Memory B cell (primary cell): ENCODE measurements around the gene CWC15.
"Not testable (repeated sequence)": the region's sequence is repeated elsewhere in the genome, so short reads cannot be mapped to it uniquely, and the experiment has no call there.

Experiments used
- ATAC-seq: fragments of 150-1000 bp; cut with Tn5 transposase; 2 replicates; pipeline ENCODE4 v1.10.0; 2021; ENCODE audit warnings: low read depth, mild to moderate bottlenecking, moderate library complexity
- DNase-seq, 2 donors: peaks; one replicate each; pipeline ENCODE4 v3.0.0; 2022; ENCODE audit warnings: low spot score in 2 of 2
- H3K27ac Mint-ChIP-seq: one replicate; pipeline ENCODE4 v1.8.0; 2022; ENCODE audit warnings: mild to moderate bottlenecking, moderate library complexity, mixed read lengths
- H3K27me3 Mint-ChIP-seq: one replicate; pipeline ENCODE4 v1.8.0; 2022; ENCODE audit warnings: mixed read lengths
- H3K36me3 Mint-ChIP-seq: one replicate; pipeline ENCODE4 v1.8.0; 2022; ENCODE audit warnings: mild to moderate bottlenecking, mixed read lengths
- H3K4me1 Mint-ChIP-seq: one replicate; pipeline ENCODE4 v1.8.0; 2022; ENCODE audit warnings: mixed read lengths
- H3K4me3 Mint-ChIP-seq: one replicate; pipeline ENCODE4 v1.8.0; 2022; ENCODE audit warnings: mild to moderate bottlenecking, moderate library complexity, mixed read lengths
- H3K9me3 Mint-ChIP-seq: one replicate; pipeline ENCODE4 v1.8.0; 2022; ENCODE audit warnings: mixed read lengths

CWC15 gene

DNA sequence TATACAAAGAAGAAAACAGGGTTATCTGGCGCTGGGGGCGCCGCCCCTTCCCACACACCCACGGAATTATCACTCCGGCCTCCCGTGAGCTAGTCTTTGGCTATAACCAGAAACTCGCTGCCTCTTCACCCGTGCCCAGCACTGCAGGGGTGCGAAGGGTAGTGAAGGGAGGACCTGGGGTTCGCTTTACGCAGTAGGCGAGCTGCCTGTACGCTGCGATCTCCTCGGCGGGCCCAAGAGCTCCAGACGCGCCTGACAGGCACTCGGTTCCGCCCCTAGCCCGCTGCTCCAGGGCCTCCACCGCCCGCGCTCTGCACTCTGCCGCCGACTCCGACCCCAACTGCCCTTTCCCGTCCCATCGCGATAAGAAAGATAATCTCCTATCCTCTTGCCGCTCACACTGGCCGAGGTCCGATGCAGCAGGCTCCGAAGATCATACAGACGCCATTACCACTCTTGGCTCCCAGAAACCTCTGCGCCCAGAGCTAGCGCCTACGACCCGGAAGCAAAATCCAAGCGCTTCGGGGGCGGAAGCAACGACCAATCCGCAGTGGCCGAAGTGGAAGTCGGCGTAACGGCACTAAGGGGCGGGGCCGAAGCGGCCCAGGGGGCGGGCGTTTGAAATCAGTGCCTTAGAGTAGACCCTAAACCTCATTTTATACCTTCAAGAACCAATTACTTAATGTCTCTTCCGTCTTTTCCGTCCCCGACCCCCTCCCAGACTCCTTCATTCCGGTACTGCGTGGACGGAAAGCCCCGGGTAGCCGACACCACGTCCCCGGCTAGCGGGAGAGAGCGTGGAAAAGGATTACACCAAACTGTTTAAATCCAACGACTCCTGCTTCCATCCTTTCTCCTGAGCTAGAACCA, at the start of gene CWC15, which contains the start of gene KDM4D:
Gene CWC15 (minus strand): TSS at position 458 of the 870 bp plus-strand sequence. CDS start 1,371 bp downstream, outside the sequence.
Gene KDM4D (plus strand): TSS at position 611 of the 870 bp plus-strand sequence. CDS start 23,664 bp downstream, outside the sequence.
- H3K36me3 Mint-ChIP-seq = peaks cover 19% of the 10 kb centered on the region
- peak within 1 kb of the TSS; percentile 95 for H3K4me3 Mint-ChIP-seq
- DNase-seq = peak; percentile 86 to 91
- peaks cover 13% of the 10 kb centered on the region for H3K4me1 Mint-ChIP-seq
- peak within 1 kb of the TSS; percentile 94 for H3K27ac Mint-ChIP-seq
- H3K27me3 Mint-ChIP-seq = no peaks in the 10 kb centered on the region
- peaks cover 4% of the 10 kb centered on the region for H3K9me3 Mint-ChIP-seq
- ATAC-seq = peak; percentile 97

DNA sequence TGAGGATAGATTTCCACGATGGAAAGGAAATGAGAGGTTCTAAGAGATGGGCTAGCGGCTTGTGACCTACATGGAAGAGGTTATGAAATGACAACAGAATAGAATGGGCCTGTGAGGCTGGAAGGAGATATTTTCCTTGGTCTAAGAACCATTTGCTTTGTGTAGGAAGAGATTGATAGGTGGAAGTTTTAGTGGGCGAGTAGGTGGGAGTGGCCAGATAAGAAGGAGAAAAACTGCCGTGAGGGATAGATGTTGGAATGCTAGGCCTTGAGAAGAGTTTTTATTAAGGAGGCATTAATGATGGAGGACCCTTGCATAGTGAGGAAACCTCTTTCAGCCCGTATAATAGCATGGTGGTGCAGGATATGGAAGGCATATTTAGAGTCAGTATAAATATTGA, 48.1 kb upstream of the CWC15 start:
- H3K27ac Mint-ChIP-seq, H3K9me3 Mint-ChIP-seq, H3K4me3 Mint-ChIP-seq, H3K4me1 Mint-ChIP-seq, ATAC-seq, DNase-seq, H3K27me3 Mint-ChIP-seq, H3K36me3 Mint-ChIP-seq: not testable (repeated sequence)

GRCh38 chr11:95016139-95016538, 42.8 kb upstream of the CWC15 start:
- Mint-ChIP-seq H3K4me3 (no peak overlapping the region), H3K36me3 (no peaks in the 10 kb centered on the region), H3K27ac (no peak overlapping the region), H3K27me3 (peaks cover 5% of the 10 kb centered on the region), H3K9me3 (no peaks in the 10 kb centered on the region), H3K4me1 (no peaks in the 10 kb centered on the region)
- DNase-seq = no peak
- no peak for ATAC-seq

- Mint-ChIP-seq H3K4me1 (no peaks in the 10 kb centered on the region), H3K4me3 (no peak overlapping the region), H3K27ac (no peak overlapping the region), H3K27me3 (peaks cover 5% of the 10 kb centered on the region), H3K36me3 (no peaks in the 10 kb centered on the region), H3K9me3 (no peaks in the 10 kb centered on the region)
- ATAC-seq (no peak), DNase-seq (no peak)
These were observed 40.9 kb upstream of the CWC15 start for GRCh38 chr11:95014184-95014821.

- Mint-ChIP-seq H3K4me3 (no peak overlapping the region), H3K4me1 (no peaks in the 10 kb centered on the region), H3K27me3 (peaks cover 5% of the 10 kb centered on the region), H3K9me3 (peaks cover 4% of the 10 kb centered on the region), H3K36me3 (no peaks in the 10 kb centered on the region), H3K27ac (no peak overlapping the region)
- ATAC-seq (no peak), DNase-seq (no peak)
These were observed 38.0 kb upstream of the CWC15 start for GRCh38 chr11:95011376-95011775.

DNA sequence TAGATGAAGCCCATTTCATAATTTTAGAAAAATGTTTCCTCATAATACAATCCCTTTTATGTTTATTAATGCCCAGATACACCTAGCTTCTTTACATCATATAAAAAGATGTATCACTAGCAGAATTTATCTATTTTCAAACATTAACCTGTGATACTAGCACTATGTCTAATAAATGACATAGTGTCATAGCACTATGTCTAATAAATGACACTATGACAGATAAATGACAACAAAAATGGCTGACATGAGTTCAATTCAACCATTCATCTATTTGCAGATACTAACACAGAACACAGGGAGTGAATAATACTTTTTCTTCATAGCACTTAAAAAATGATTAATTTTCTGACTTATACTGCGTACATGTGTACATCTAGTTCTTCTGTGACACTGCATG, 32.3 kb upstream of the CWC15 start:
- Mint-ChIP-seq H3K27me3 (peaks cover 2% of the 10 kb centered on the region), H3K4me3 (no peak overlapping the region), H3K36me3 (no peaks in the 10 kb centered on the region), H3K27ac (no peak overlapping the region), H3K4me1 (no peaks in the 10 kb centered on the region), H3K9me3 (peaks cover 4% of the 10 kb centered on the region)
- ATAC-seq = no peak
- no peak for DNase-seq

- H3K36me3 Mint-ChIP-seq = no peaks in the 10 kb centered on the region
- no peak overlapping the region for H3K27ac Mint-ChIP-seq
- ATAC-seq = no peak
- H3K4me1 Mint-ChIP-seq = no peaks in the 10 kb centered on the region
- peaks cover 4% of the 10 kb centered on the region for H3K9me3 Mint-ChIP-seq
- no peak for DNase-seq
- H3K4me3 Mint-ChIP-seq = no peak overlapping the region
- H3K27me3 Mint-ChIP-seq = peaks cover 2% of the 10 kb centered on the region
These were observed 30.4 kb upstream of the CWC15 start for GRCh38 chr11:95003716-95004115.

GRCh38 chr11:94998285-94998684, 24.9 kb upstream of the CWC15 start:
- no peak for ATAC-seq
- H3K27ac Mint-ChIP-seq = no peak overlapping the region
- H3K4me3 Mint-ChIP-seq = no peak overlapping the region

DNA sequence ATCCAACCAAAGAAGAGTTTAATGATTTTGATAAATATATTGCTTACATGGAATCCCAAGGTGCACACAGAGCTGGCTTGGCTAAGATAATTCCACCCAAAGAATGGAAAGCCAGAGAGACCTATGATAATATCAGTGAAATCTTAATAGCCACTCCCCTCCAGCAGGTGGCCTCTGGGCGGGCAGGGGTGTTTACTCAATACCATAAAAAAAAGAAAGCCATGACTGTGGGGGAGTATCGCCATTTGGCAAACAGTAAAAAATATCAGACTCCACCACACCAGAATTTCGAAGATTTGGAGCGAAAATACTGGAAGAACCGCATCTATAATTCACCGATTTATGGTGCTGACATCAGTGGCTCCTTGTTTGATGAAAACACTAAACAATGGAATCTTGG, 24.1 kb upstream of the CWC15 start:
- Mint-ChIP-seq H3K27ac (no peak overlapping the region), H3K4me1 (no peaks in the 10 kb centered on the region), H3K36me3 (no peaks in the 10 kb centered on the region), H3K4me3 (no peak overlapping the region), H3K27me3 (no peaks in the 10 kb centered on the region), H3K9me3 (no peaks in the 10 kb centered on the region)
- ATAC-seq (no peak), DNase-seq (no peak)

More at GRCh38 chr11:94998285-94998684, 24.9 kb upstream of the CWC15 start:
- Mint-ChIP-seq H3K9me3 (no peaks in the 10 kb centered on the region), H3K4me1 (no peaks in the 10 kb centered on the region), H3K36me3 (no peaks in the 10 kb centered on the region), H3K27me3 (no peaks in the 10 kb centered on the region)
- no peak for DNase-seq

DNA sequence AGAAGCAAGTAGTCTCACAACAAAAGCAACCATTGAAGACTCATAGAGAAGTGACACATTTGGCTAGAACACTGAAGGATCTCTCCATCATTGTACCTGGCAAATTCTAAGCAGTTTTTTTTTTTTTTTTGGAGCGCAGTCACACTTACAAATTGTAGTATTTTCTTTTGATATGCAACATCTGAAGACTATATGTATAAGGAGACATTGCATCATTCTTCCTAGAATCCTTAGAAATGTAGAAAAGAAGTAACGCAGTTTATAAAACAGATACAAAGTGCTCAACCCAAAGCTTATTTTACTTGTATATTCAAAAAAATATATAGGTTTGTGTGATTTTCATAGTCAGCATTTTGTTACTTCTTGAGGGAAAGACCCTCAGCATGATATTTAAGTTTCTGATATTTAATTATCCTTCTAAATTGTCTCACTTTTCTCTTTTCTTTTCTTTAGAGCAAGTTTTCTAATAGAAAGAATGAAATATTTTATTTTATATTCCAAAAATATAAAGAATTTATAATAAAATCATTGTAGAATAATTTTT, 20.1 kb upstream of the CWC15 start:
- H3K27me3 Mint-ChIP-seq = peaks cover 3% of the 10 kb centered on the region
- H3K9me3 Mint-ChIP-seq = no peaks in the 10 kb centered on the region
- no peak for ATAC-seq
- no peaks in the 10 kb centered on the region for H3K4me1 Mint-ChIP-seq
- H3K36me3 Mint-ChIP-seq = no peaks in the 10 kb centered on the region
- H3K27ac Mint-ChIP-seq = no peak overlapping the region
- no peak for DNase-seq
- no peak overlapping the region for H3K4me3 Mint-ChIP-seq

DNA sequence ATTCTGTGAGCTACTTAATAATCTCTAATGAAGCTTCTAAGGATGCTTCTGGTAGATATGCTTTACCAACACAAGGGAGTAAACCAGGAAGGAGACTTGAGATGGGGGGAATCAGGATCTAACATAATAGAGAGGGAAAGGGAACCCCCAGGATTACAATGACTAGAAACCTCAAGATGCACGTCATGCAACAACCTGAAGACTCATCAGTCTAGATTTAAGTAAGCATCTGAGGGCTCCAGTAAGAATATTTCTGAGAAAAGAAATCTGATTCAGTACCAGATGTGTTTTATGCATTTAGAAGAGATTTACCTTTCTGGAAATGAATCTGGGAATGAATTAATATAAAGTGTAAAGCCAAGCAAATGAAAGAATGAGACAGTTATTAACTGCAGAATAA, 15.4 kb upstream of the CWC15 start:
- Mint-ChIP-seq H3K27me3 (peaks cover 5% of the 10 kb centered on the region), H3K36me3 (no peaks in the 10 kb centered on the region), H3K4me3 (no peak overlapping the region), H3K27ac (no peak overlapping the region), H3K9me3 (no peaks in the 10 kb centered on the region), H3K4me1 (no peaks in the 10 kb centered on the region)
- no peak for DNase-seq
- ATAC-seq = no peak

- H3K36me3 Mint-ChIP-seq = no peaks in the 10 kb centered on the region
- no peak overlapping the region for H3K4me3 Mint-ChIP-seq
- no peak overlapping the region for H3K27ac Mint-ChIP-seq
- DNase-seq (no peak), ATAC-seq (no peak)
- no peaks in the 10 kb centered on the region for H3K9me3 Mint-ChIP-seq
- no peaks in the 10 kb centered on the region for H3K4me1 Mint-ChIP-seq
- peaks cover 5% of the 10 kb centered on the region for H3K27me3 Mint-ChIP-seq
These were observed 14.0 kb upstream of the CWC15 start for GRCh38 chr11:94987378-94987777.

DNA sequence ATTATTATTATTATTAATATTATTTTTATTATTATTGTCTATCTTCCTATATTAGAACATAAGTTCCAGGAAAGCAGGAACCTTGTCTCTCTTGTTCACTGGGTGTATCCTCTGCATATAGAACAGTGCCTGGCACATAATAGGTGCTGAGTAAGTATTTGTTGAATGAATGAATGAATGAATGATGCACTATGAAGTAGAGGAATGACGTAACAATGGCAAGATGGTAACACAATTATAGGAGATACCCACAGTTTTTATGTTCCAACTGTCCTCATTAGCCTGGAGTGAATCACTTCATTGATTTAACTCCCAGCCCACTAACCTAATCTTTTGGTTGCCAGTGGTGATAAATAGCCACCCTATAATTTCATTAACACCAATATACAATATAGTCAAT, 2.2 kb upstream of the CWC15 start:
- Mint-ChIP-seq H3K27ac (no peak overlapping the region), H3K4me1 (peaks cover 6% of the 10 kb centered on the region), H3K9me3 (peaks cover 4% of the 10 kb centered on the region), H3K27me3 (no peaks in the 10 kb centered on the region), H3K4me3 (no peak overlapping the region), H3K36me3 (peaks cover 8% of the 10 kb centered on the region)
- DNase-seq (no peak), ATAC-seq (no peak)

DNA sequence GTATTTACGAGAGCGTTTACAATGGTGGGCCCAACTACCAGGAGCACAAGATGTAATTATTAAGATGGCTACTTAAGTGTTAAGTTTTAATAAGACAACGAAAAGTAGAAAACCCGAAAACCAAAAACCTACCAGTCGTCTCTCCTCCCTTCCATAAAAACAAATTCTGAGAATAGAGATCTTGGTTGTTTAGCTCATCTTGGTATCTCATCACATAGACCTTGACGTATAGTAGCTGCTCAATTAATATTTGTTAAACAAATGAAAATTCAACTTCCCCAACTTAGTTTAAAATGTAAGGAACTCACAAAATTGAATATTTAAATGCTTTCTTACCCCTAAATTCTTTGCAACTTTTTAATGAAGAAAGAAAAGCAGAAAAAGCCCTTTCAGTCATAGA, 822 bp upstream of the CWC15 start:
- peak overlapping the region; percentile 94 for H3K27ac Mint-ChIP-seq
- ATAC-seq (no peak), DNase-seq (no peak)
- H3K9me3 Mint-ChIP-seq = peaks cover 4% of the 10 kb centered on the region
- H3K4me1 Mint-ChIP-seq = peaks cover 9% of the 10 kb centered on the region
- peak overlapping the region; percentile 95 for H3K4me3 Mint-ChIP-seq
- peaks cover 14% of the 10 kb centered on the region for H3K36me3 Mint-ChIP-seq
- no peaks in the 10 kb centered on the region for H3K27me3 Mint-ChIP-seq
